ENCODE results near the gene RNF111.
"Not testable (repeated sequence)": the region's sequence is repeated elsewhere in the genome, so short reads cannot be mapped to it uniquely, and the experiment has no call there.

The RNF111 gene

DNA sequence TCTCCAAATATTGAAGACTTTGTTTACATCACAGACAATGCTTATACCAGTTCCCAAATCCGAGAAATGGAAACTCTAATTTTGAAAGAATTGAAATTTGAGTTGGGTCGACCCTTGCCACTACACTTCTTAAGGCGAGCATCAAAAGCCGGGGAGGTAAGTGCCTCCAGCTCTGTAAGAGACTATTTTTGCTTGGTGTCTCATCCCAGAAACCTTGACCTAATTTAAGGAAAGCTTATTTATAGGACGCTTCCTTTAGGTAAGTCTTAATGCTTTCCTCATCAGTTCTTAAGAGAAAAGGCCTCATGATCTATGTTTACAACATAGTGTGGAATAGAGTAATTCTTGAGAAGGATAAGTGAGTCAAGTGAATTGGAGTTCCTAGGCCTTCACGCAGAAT, 129.3 kb downstream of the RNF111 start:
- H3K4me2 ChIP-seq, result no peak overlapping the region
- H3K4me1 ChIP-seq (ENCODE audit: low read depth, poor library complexity, severe bottlenecking), result no peaks in the 10 kb centered on the region
- H3K79me2 ChIP-seq (ENCODE audit: insufficient read depth, low read depth), result no peaks in the 10 kb centered on the region
- peaks cover 13% of the 10 kb centered on the region; the same call in 1 of the 2 replicates for H3K36me3 ChIP-seq (ENCODE audit: insufficient read depth)
- no peak overlapping the region for H3K27ac ChIP-seq
- no peak overlapping the region for H2AFZ ChIP-seq (ENCODE audit: low read depth)
- no peak overlapping the region for H3K9ac ChIP-seq
- H3K4me3 ChIP-seq (IDR thresholded peaks at IDR 0.05; ENCODE audit: insufficient read depth, low read depth, low read length), result no peak overlapping the region
- H4K20me1 ChIP-seq (ENCODE audit: insufficient read depth), result no peaks in the 10 kb centered on the region
- no peaks in the 10 kb centered on the region for H3K27me3 ChIP-seq (ENCODE audit: insufficient read depth, low read depth)
- TF ChIP-seq, protein P1, sequence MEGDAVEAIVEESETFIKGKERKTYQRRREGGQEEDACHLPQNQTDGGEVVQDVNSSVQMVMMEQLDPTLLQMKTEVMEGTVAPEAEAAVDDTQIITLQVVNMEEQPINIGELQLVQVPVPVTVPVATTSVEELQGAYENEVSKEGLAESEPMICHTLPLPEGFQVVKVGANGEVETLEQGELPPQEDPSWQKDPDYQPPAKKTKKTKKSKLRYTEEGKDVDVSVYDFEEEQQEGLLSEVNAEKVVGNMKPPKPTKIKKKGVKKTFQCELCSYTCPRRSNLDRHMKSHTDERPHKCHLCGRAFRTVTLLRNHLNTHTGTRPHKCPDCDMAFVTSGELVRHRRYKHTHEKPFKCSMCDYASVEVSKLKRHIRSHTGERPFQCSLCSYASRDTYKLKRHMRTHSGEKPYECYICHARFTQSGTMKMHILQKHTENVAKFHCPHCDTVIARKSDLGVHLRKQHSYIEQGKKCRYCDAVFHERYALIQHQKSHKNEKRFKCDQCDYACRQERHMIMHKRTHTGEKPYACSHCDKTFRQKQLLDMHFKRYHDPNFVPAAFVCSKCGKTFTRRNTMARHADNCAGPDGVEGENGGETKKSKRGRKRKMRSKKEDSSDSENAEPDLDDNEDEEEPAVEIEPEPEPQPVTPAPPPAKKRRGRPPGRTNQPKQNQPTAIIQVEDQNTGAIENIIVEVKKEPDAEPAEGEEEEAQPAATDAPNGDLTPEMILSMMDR (conservative IDR thresholded peaks at IDR 0.05; ENCODE audit: low read depth, low read length), result no peak

DNA sequence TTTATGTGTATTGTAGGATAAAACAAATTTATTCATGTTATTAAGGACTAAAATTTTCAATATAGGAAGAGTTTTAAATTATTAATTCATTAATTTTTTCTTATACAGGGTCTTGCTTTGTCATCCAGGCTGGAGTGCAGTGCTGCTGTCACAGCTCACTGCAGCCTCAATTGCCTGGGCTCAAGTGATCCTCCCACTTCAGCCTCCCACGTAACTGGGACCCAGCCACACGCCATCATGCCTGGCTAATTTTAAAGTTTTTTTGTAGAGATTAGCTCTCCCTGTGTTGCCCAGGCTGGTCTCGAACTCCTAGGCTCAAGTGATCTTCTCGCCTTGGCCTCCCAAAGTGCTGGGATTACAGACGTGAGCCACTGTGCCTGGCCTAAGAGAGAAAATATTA, 132.2 kb downstream of the RNF111 start:
- Histone ChIP-seq H3K4me1 (ENCODE audit: low read depth, poor library complexity, severe bottlenecking) (no peaks in the 10 kb centered on the region), H3K36me3 (ENCODE audit: insufficient read depth) (peaks cover 17% of the 10 kb centered on the region; the same call in 1 of the 2 replicates), H3K4me2 (no peak overlapping the region), H3K27ac (no peak overlapping the region), H3K9ac (no peak overlapping the region), H3K4me3 (IDR thresholded peaks at IDR 0.05; ENCODE audit: insufficient read depth, low read depth, low read length) (no peak overlapping the region), H3K27me3 (ENCODE audit: insufficient read depth, low read depth) (no peaks in the 10 kb centered on the region), H3K79me2 (ENCODE audit: insufficient read depth, low read depth) (0 out of 2 replicates have a peak, but pooled peaks cover 4% of the 10 kb centered on the region), H4K20me1 (ENCODE audit: insufficient read depth) (no peaks in the 10 kb centered on the region), H2AFZ (ENCODE audit: low read depth) (no peak overlapping the region)
- TF ChIP-seq, protein P1 (conservative IDR thresholded peaks at IDR 0.05; ENCODE audit: low read depth, low read length), result no peak

DNA sequence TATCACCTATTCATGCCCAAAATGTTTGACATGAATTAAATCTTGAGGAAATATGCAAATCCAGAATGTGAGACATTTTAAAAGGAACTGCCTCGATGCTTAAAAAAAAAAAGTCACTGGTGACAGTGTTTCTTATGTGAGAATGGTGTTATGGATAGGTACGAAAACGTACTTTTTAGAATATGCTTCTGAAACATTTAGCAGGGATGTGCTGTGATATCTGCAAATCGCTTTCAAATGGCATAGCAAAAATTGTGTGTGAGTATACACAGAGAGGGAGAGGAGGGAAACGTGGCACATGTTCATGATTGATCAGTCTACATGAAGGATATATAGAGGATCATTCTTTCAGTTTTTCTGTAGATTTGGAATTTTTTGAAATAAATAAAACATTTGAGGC, 133.5 kb downstream of the RNF111 start:
- Histone ChIP-seq H3K27ac (no peak overlapping the region), H2AFZ (ENCODE audit: low read depth) (no peak overlapping the region), H3K79me2 (ENCODE audit: insufficient read depth, low read depth) (0 out of 2 replicates have a peak, but pooled peaks cover 6% of the 10 kb centered on the region), H4K20me1 (ENCODE audit: insufficient read depth) (no peaks in the 10 kb centered on the region), H3K4me1 (ENCODE audit: low read depth, poor library complexity, severe bottlenecking) (no peaks in the 10 kb centered on the region), H3K9ac (no peak overlapping the region), H3K4me3 (IDR thresholded peaks at IDR 0.05; ENCODE audit: insufficient read depth, low read depth, low read length) (no peak overlapping the region), H3K27me3 (ENCODE audit: insufficient read depth, low read depth) (no peaks in the 10 kb centered on the region), H3K36me3 (ENCODE audit: insufficient read depth) (peaks cover 24% of the 10 kb centered on the region; the same call in 1 of the 2 replicates), H3K4me2 (no peak overlapping the region)
- TF ChIP-seq, protein P1 (conservative IDR thresholded peaks at IDR 0.05; ENCODE audit: low read depth, low read length), result no peak

DNA sequence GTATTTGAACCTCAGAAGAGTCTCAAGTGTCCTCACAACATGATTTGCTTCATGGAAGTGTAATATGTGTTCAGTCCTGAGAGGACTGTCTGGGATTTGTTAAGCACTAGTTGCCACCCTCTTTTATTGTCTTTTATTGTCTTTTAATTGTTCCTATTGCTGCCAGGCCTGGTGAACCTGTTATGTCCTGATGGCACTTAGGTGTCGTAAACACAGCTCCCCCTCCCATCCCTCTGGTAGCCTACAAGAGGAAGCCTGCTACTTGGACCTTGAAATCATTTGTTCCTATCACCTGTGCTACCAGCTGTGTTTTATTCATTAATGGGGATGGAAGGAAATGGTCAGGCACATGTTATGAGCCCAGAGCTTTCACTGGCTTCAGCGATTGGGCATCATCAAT, 136.8 kb downstream of the RNF111 start:
- H3K4me1 ChIP-seq (ENCODE audit: low read depth, poor library complexity, severe bottlenecking), result no peaks in the 10 kb centered on the region
- no peak overlapping the region for H3K9ac ChIP-seq
- no peaks in the 10 kb centered on the region for H4K20me1 ChIP-seq (ENCODE audit: insufficient read depth)
- H3K36me3 ChIP-seq (ENCODE audit: insufficient read depth), result peaks cover 13% of the 10 kb centered on the region
- H3K27ac ChIP-seq, result no peak overlapping the region
- 0 out of 2 replicates have a peak, but pooled peaks cover 11% of the 10 kb centered on the region for H3K79me2 ChIP-seq (ENCODE audit: insufficient read depth, low read depth)
- H3K27me3 ChIP-seq (ENCODE audit: insufficient read depth, low read depth), result no peaks in the 10 kb centered on the region
- H3K4me2 ChIP-seq, result no peak overlapping the region
- H3K4me3 ChIP-seq (IDR thresholded peaks at IDR 0.05; ENCODE audit: insufficient read depth, low read depth, low read length), result no peak overlapping the region
- no peak overlapping the region for H2AFZ ChIP-seq (ENCODE audit: low read depth)
- TF ChIP-seq, protein P1 (conservative IDR thresholded peaks at IDR 0.05; ENCODE audit: low read depth, low read length), result no peak

DNA sequence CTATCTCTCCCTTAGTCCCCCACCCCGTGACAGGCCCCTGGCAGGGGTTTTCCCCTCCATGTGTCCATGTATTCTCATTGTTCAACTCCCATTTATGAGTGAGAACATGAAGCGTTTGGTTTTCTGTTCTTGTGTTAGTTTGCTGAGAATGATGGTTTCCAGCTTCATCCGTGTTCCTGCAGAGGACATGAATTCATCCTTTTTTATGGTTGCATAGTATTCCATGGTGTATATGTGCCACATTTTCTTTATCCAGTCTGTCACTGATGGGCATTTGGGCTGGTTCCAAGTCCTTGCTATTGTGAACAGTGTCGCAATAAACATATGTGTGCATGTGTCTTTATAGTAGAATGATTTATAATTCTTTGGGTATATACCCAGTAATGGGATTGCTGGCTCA, 138.2 kb downstream of the RNF111 start:
- H3K9ac ChIP-seq; H3K27me3 ChIP-seq (ENCODE audit: insufficient read depth, low read depth); H3K27ac ChIP-seq; H3K4me3 ChIP-seq (IDR thresholded peaks at IDR 0.05; ENCODE audit: insufficient read depth, low read depth, low read length); H3K4me2 ChIP-seq; H4K20me1 ChIP-seq (ENCODE audit: insufficient read depth); H2AFZ ChIP-seq (ENCODE audit: low read depth); H3K4me1 ChIP-seq (ENCODE audit: low read depth, poor library complexity, severe bottlenecking): not testable (repeated sequence)
- Histone ChIP-seq H3K79me2 (ENCODE audit: insufficient read depth, low read depth) (0 out of 2 replicates have a peak, but pooled peaks cover 11% of the 10 kb centered on the region), H3K36me3 (ENCODE audit: insufficient read depth) (peaks cover 13% of the 10 kb centered on the region)

DNA sequence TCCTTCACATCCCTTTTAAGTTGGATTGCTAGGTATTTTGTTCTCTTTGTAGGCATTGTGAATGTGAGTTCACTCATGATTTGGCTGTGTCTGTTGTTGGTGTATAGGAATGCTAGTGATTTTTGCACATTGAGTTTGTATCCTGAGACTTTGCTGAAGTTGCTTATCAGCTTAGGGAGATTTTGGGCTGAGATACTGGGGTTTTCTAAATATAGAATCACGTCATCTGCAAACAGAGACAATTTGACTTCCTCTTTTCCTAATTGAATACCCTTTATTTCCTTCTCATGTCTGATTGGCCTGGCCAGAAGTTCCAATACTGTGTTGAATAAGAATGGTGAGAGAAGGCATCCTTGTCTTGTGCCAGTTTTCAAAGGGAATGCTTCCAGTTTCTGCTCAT, 139.8 kb downstream of the RNF111 start:
- not testable (repeated sequence) for H4K20me1 ChIP-seq (ENCODE audit: insufficient read depth); H3K4me2 ChIP-seq; H3K27ac ChIP-seq; H3K9ac ChIP-seq; H3K4me3 ChIP-seq (IDR thresholded peaks at IDR 0.05; ENCODE audit: insufficient read depth, low read depth, low read length); H2AFZ ChIP-seq (ENCODE audit: low read depth); H3K27me3 ChIP-seq (ENCODE audit: insufficient read depth, low read depth); H3K4me1 ChIP-seq (ENCODE audit: low read depth, poor library complexity, severe bottlenecking)
- Histone ChIP-seq H3K36me3 (ENCODE audit: insufficient read depth) (peaks cover 13% of the 10 kb centered on the region), H3K79me2 (ENCODE audit: insufficient read depth, low read depth) (0 out of 2 replicates have a peak, but pooled peaks cover 11% of the 10 kb centered on the region)

All from KMS-11 (cell line).